Measurements from ENCODE around the gene FKBP1A. TPM values are rescaled to one million over a fixed set of nuclear protein-coding genes. Genes with fewer than 3 reads are reported as not detected.

Gene FKBP1A
- total and polyA plus RNA-seq, 2 donors = 93.4 to 223 TPM

GRCh38 chr20:1323830-1324597 lies 68.8 kb downstream of the FKBP1A start:
- WGBS = 93% methylated on average over 12 of the region's 12 CpGs
- H3K27ac ChIP-seq (ENCODE audit: low read depth in 1 of 2, low read length in 1 of 2) = no peak overlapping the region
- H3K9me3 ChIP-seq (ENCODE audit: control insufficient read depth in 2 of 2, insufficient read depth in 1 of 2, low read length in 1 of 2) = no peaks in the 10 kb centered on the region
- H3K36me3 ChIP-seq (ENCODE audit: control insufficient read depth in 2 of 2, insufficient read depth in 2 of 2, low read length in 1 of 2) = peaks cover 0 to 4% of the 10 kb centered on the region in 2 donors
- no peak for DNase-seq (ENCODE audit: low read depth in 6 of 9, low spot score in 9 of 9)
- no peak overlapping the region for H3K4me3 ChIP-seq (ENCODE audit: low read length in 2 of 2)
- no peaks in the 10 kb centered on the region for H3K27me3 ChIP-seq (ENCODE audit: control insufficient read depth in 2 of 2, insufficient read depth in 1 of 2, low read length in 1 of 2)
- peaks cover 20 to 32% of the 10 kb centered on the region in 2 donors for H3K4me1 ChIP-seq (ENCODE audit: control insufficient read depth in 2 of 2, insufficient read depth in 2 of 2, low read length in 2 of 2)

- DNase-seq (ENCODE audit: low read depth in 6 of 9, low spot score in 9 of 9) = no peak
- H3K27me3 ChIP-seq (ENCODE audit: control insufficient read depth in 2 of 2, insufficient read depth in 1 of 2, low read length in 1 of 2) = no peaks in the 10 kb centered on the region
- WGBS = 92% methylated on average over 6 of the region's 6 CpGs
- H3K27ac ChIP-seq (ENCODE audit: low read depth in 1 of 2, low read length in 1 of 2) = peak overlapping the region; percentile 36 to 50
- H3K9me3 ChIP-seq (ENCODE audit: control insufficient read depth in 2 of 2, insufficient read depth in 1 of 2, low read length in 1 of 2) = no peaks in the 10 kb centered on the region
- no peak overlapping the region for H3K4me3 ChIP-seq (ENCODE audit: low read length in 2 of 2)
- no peaks in the 10 kb centered on the region for H3K36me3 ChIP-seq (ENCODE audit: control insufficient read depth in 2 of 2, insufficient read depth in 2 of 2, low read length in 1 of 2)
- peaks cover 20 to 31% of the 10 kb centered on the region in 2 donors for H3K4me1 ChIP-seq (ENCODE audit: control insufficient read depth in 2 of 2, insufficient read depth in 2 of 2, low read length in 2 of 2)
These were observed 69.6 kb downstream of the FKBP1A start for GRCh38 chr20:1323256-1323655.

- WGBS = 91% methylated on average over 11 of the region's 11 CpGs
- DNase-seq (ENCODE audit: low read depth in 6 of 9, low spot score in 9 of 9) = no peak
- Histone ChIP-seq H3K4me3 (ENCODE audit: low read length in 2 of 2) (no peak overlapping the region), H3K36me3 (ENCODE audit: control insufficient read depth in 2 of 2, insufficient read depth in 2 of 2, low read length in 1 of 2) (no peaks in the 10 kb centered on the region), H3K9me3 (ENCODE audit: control insufficient read depth in 2 of 2, insufficient read depth in 1 of 2, low read length in 1 of 2) (no peaks in the 10 kb centered on the region), H3K27me3 (ENCODE audit: control insufficient read depth in 2 of 2, insufficient read depth in 1 of 2, low read length in 1 of 2) (no peaks in the 10 kb centered on the region), H3K4me1 (ENCODE audit: control insufficient read depth in 2 of 2, insufficient read depth in 2 of 2, low read length in 2 of 2) (peaks cover 17 to 26% of the 10 kb centered on the region in 2 donors), H3K27ac (ENCODE audit: low read depth in 1 of 2, low read length in 1 of 2) (peak overlapping the region; percentile 36 to 50)
These were observed 70.2 kb downstream of the FKBP1A start for GRCh38 chr20:1322511-1323245.

DNA sequence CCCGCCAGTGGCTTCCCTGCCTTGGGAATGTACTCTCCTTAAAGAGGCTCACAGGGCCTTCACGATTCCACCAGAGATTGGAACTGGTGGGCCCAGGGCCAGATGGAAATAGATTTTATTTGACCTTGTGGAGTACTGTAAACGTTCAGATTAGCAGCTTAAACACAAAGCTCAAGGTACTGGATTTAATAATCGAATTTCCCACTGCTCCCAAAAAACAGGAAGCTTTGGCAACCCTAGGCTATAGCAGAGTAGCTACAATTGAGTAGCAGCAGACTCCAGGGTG lies 71.3 kb downstream of the FKBP1A start:
- 89% methylated on average over 4 of the region's 4 CpGs for WGBS
- H3K4me3 ChIP-seq (ENCODE audit: low read length in 2 of 2) = no peak overlapping the region
- peaks cover 13 to 18% of the 10 kb centered on the region in 2 donors for H3K4me1 ChIP-seq (ENCODE audit: control insufficient read depth in 2 of 2, insufficient read depth in 2 of 2, low read length in 2 of 2)
- no peaks in the 10 kb centered on the region for H3K27me3 ChIP-seq (ENCODE audit: control insufficient read depth in 2 of 2, insufficient read depth in 1 of 2, low read length in 1 of 2)
- DNase-seq (ENCODE audit: low read depth in 6 of 9, low spot score in 9 of 9) = no peak
- no peaks in the 10 kb centered on the region for H3K9me3 ChIP-seq (ENCODE audit: control insufficient read depth in 2 of 2, insufficient read depth in 1 of 2, low read length in 1 of 2)
- H3K36me3 ChIP-seq (ENCODE audit: control insufficient read depth in 2 of 2, insufficient read depth in 2 of 2, low read length in 1 of 2) = no peaks in the 10 kb centered on the region
- no peak overlapping the region for H3K27ac ChIP-seq (ENCODE audit: low read depth in 1 of 2, low read length in 1 of 2)

GRCh38 chr20:1320902-1321653 lies 71.8 kb downstream of the FKBP1A start:
- WGBS = 95% methylated on average over 17 of the region's 17 CpGs
- Histone ChIP-seq H3K4me1 (ENCODE audit: control insufficient read depth in 2 of 2, insufficient read depth in 2 of 2, low read length in 2 of 2) (peaks cover 10 to 13% of the 10 kb centered on the region in 2 donors), H3K9me3 (ENCODE audit: control insufficient read depth in 2 of 2, insufficient read depth in 1 of 2, low read length in 1 of 2) (no peaks in the 10 kb centered on the region), H3K27me3 (ENCODE audit: control insufficient read depth in 2 of 2, insufficient read depth in 1 of 2, low read length in 1 of 2) (no peaks in the 10 kb centered on the region), H3K4me3 (ENCODE audit: low read length in 2 of 2) (no peak overlapping the region), H3K36me3 (ENCODE audit: control insufficient read depth in 2 of 2, insufficient read depth in 2 of 2, low read length in 1 of 2) (no peaks in the 10 kb centered on the region), H3K27ac (ENCODE audit: low read depth in 1 of 2, low read length in 1 of 2) (no peak overlapping the region)
- no peak for DNase-seq (ENCODE audit: low read depth in 6 of 9, low spot score in 9 of 9)

GRCh38 chr20:1320016-1320415 lies 72.8 kb downstream of the FKBP1A start:
- DNase-seq (ENCODE audit: low read depth in 6 of 9, low spot score in 9 of 9) = no peak
- no peaks in the 10 kb centered on the region for H3K9me3 ChIP-seq (ENCODE audit: control insufficient read depth in 2 of 2, insufficient read depth in 1 of 2, low read length in 1 of 2)
- no peak overlapping the region for H3K4me3 ChIP-seq (ENCODE audit: low read length in 2 of 2)
- H3K4me1 ChIP-seq (ENCODE audit: control insufficient read depth in 2 of 2, insufficient read depth in 2 of 2, low read length in 2 of 2) = peaks cover 7% of the 10 kb centered on the region in 2 donors
- no peaks in the 10 kb centered on the region for H3K36me3 ChIP-seq (ENCODE audit: control insufficient read depth in 2 of 2, insufficient read depth in 2 of 2, low read length in 1 of 2)
- WGBS = 97% methylated on average over 6 of the region's 6 CpGs
- H3K27me3 ChIP-seq (ENCODE audit: control insufficient read depth in 2 of 2, insufficient read depth in 1 of 2, low read length in 1 of 2) = no peaks in the 10 kb centered on the region
- no peak overlapping the region for H3K27ac ChIP-seq (ENCODE audit: low read depth in 1 of 2, low read length in 1 of 2)

- 93% methylated on average over 4 of the region's 4 CpGs for WGBS
- no peaks in the 10 kb centered on the region for H3K27me3 ChIP-seq (ENCODE audit: control insufficient read depth in 2 of 2, insufficient read depth in 1 of 2, low read length in 1 of 2)
- DNase-seq (ENCODE audit: low read depth in 6 of 9, low spot score in 9 of 9) = no peak
- no peak overlapping the region for H3K27ac ChIP-seq (ENCODE audit: low read depth in 1 of 2, low read length in 1 of 2)
- no peaks in the 10 kb centered on the region for H3K36me3 ChIP-seq (ENCODE audit: control insufficient read depth in 2 of 2, insufficient read depth in 2 of 2, low read length in 1 of 2)
- H3K9me3 ChIP-seq (ENCODE audit: control insufficient read depth in 2 of 2, insufficient read depth in 1 of 2, low read length in 1 of 2) = no peaks in the 10 kb centered on the region
- H3K4me1 ChIP-seq (ENCODE audit: control insufficient read depth in 2 of 2, insufficient read depth in 2 of 2, low read length in 2 of 2) = peaks cover 2% of the 10 kb centered on the region in 2 donors
- H3K4me3 ChIP-seq (ENCODE audit: low read length in 2 of 2) = no peak overlapping the region
These were observed 73.4 kb downstream of the FKBP1A start for GRCh38 chr20:1319462-1319861.

DNA sequence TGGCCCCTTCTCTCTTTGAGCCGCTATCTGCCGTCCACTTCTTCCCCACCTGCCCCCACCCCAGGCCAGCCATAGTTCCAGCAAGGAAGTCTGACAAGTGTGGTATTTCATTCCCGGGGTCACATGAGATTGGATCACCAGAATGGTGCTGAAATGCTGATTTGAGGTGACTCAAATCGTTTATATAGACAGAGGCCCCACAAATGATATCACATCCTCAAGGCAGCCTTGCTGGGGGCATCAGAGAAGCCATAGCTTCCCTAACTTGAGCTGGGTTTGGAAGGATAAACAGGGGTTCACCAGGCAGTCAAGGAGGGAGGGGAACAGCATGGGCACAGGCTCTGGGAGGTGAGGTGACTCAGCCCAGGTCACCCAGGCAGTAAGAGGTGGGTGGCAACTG lies 73.8 kb downstream of the FKBP1A start:
- Histone ChIP-seq H3K9me3 (ENCODE audit: control insufficient read depth in 2 of 2, insufficient read depth in 1 of 2, low read length in 1 of 2) (no peaks in the 10 kb centered on the region), H3K4me1 (ENCODE audit: control insufficient read depth in 2 of 2, insufficient read depth in 2 of 2, low read length in 2 of 2) (no peaks in the 10 kb centered on the region), H3K27me3 (ENCODE audit: control insufficient read depth in 2 of 2, insufficient read depth in 1 of 2, low read length in 1 of 2) (no peaks in the 10 kb centered on the region), H3K36me3 (ENCODE audit: control insufficient read depth in 2 of 2, insufficient read depth in 2 of 2, low read length in 1 of 2) (no peaks in the 10 kb centered on the region), H3K27ac (ENCODE audit: low read depth in 1 of 2, low read length in 1 of 2) (no peak overlapping the region), H3K4me3 (ENCODE audit: low read length in 2 of 2) (no peak overlapping the region)
- DNase-seq (ENCODE audit: low read depth in 6 of 9, low spot score in 9 of 9) = no peak
- 94% methylated on average over 4 of the region's 4 CpGs for WGBS
